HG03354 (cell line): ENCODE results near the gene RPTOR.

Source experiments
- ATAC-seq: cut with Tn5 transposase; IDR thresholded peaks from one replicate; pipeline ENCODE4 v1.9.1; 2021; ENCODE audit warnings: mild to moderate bottlenecking; ENCODE audit not compliant: unreplicated experiment, poor library complexity, severe bottlenecking

RPTOR gene

GRCh38 chr17:80997424-80998117 lies 452.9 kb downstream of the RPTOR start:
- no peak for ATAC-seq

GRCh38 chr17:80998118-80998747 lies 453.6 kb downstream of the RPTOR start:
- no peak for ATAC-seq

- ATAC-seq: no peak
Observed at GRCh38 chr17:80998748-80999535, 454.3 kb downstream of the RPTOR start.

- ATAC-seq: no peak
Observed at GRCh38 chr17:80999536-81000333, 455.1 kb downstream of the RPTOR start.

GRCh38 chr17:81000334-81000630 lies 455.6 kb downstream of the RPTOR start:
- no peak for ATAC-seq

GRCh38 chr17:81000631-81001357 lies 456.2 kb downstream of the RPTOR start:
- no peak for ATAC-seq

- ATAC-seq: no peak
Observed at GRCh38 chr17:81002013-81002384, 457.4 kb downstream of the RPTOR start.

- no peak for ATAC-seq
Observed at GRCh38 chr17:81002409-81003361, 458.0 kb downstream of the RPTOR start.

- ATAC-seq: no peak
Observed at GRCh38 chr17:81003711-81004475, 459.3 kb downstream of the RPTOR start.

- ATAC-seq: no peak
Observed at GRCh38 chr17:81006891-81007290, 462.3 kb downstream of the RPTOR start.

- no peak for ATAC-seq
Observed at GRCh38 chr17:81008140-81008539, 463.5 kb downstream of the RPTOR start.

- no peak for ATAC-seq
Observed at GRCh38 chr17:81009136-81009535, 464.5 kb downstream of the RPTOR start.

- ATAC-seq: no peak
Observed at GRCh38 chr17:81010935-81011334, 466.3 kb downstream of the RPTOR start.

GRCh38 chr17:81011951-81012350 lies 467.3 kb downstream of the RPTOR start:
- ATAC-seq: no peak

GRCh38 chr17:81012574-81013447 lies 468.2 kb downstream of the RPTOR start:
- no peak for ATAC-seq

GRCh38 chr17:81013642-81014041 lies 469.0 kb downstream of the RPTOR start:
- ATAC-seq: no peak

GRCh38 chr17:81015136-81015535 lies 470.5 kb downstream of the RPTOR start:
- no peak for ATAC-seq
